HepG2 (cell line): ENCODE measurements around the gene INPP4B.

Source experiments
- ATF1 ChIP-seq: IDR thresholded peaks from 2 replicates; pipeline ENCODE4 v1.6.1; 2016; ENCODE audit warnings: mild to moderate bottlenecking, control low read depth
- CREB1 ChIP-seq, 2 experiments: fragments of 450-650 bp in 1 of 2; IDR thresholded peaks; 2 replicates each; pipeline ENCODE4 v1.6.1; 2016 to 2017; ENCODE audit warnings: control low read depth in 1 of 2, mild to moderate bottlenecking in 1 of 2, missing compliant biosample characterization in 1 of 2, missing genetic modification characterization in 1 of 2
- FOXJ3 ChIP-seq: sonication (generic); formaldehyde crosslinking; IDR thresholded peaks from 2 replicates; pipeline ENCODE4 v1.4.0; 2020; ENCODE audit warnings: missing genetic modification reagents, mild to moderate bottlenecking, borderline replicate concordance
- KLF6 ChIP-seq: IDR thresholded peaks from 2 replicates; pipeline ENCODE4 v1.8.0; 2016; ENCODE audit warnings: missing biosample characterization, missing genetic modification reagents
- SP1 ChIP-seq, 2 experiments: fragments of 450-650 bp in 1 of 2; sonication (generic) in 1 of 2; formaldehyde crosslinking in 1 of 2; IDR thresholded peaks; 2 replicates each; pipeline versions ENCODE4 v1.4.0 to v1.6.1; 2016 to 2020; ENCODE audit warnings: missing genetic modification reagents in 1 of 2
- STAG1 ChIP-seq: sonication (generic); formaldehyde crosslinking; IDR thresholded peaks from 2 replicates; pipeline ENCODE4 v1.4.0; 2020; ENCODE audit warnings: missing genetic modification reagents
- ZNF205 ChIP-seq: IDR thresholded peaks from 2 replicates; pipeline ENCODE4 v1.6.1; 2018; ENCODE audit warnings: missing biosample characterization, missing genetic modification reagents
- ZNF770 ChIP-seq: sonication (generic); formaldehyde crosslinking; IDR thresholded peaks from 2 replicates; pipeline ENCODE4 v1.5.0; 2020; ENCODE audit warnings: mild to moderate bottlenecking, missing genetic modification reagents
- TF ChIP-seq, protein P1 (sequence below): sonication (generic); formaldehyde crosslinking; IDR thresholded peaks from 2 replicates; pipeline ENCODE4 v1.5.0; 2020; ENCODE audit warnings: mild to moderate bottlenecking, missing genetic modification reagents, moderate library complexity
- TF ChIP-seq, protein P2 (sequence below): sonication (generic); formaldehyde crosslinking; IDR thresholded peaks from 2 replicates; pipeline ENCODE4 v1.4.0; 2020; ENCODE audit warnings: missing genetic modification reagents

DNA sequence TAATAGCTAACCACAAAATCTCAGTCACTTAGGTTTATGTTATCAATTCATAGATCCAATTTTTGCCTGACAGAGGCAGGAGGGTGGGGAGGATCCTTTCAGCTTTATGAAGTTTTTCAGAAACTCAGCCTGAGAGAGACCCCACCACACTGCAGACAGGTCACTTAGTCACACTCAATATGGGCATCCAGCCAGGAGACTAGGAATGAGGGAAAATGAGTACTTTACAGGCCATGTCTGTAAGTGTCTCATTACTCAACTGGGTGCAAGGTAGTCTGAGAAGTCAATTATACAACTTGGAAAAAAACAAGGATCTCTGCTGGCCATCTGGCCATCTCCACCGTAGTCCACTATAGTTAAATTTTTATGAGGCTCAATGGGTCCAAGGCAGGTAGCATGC is 365.9 kb downstream of the INPP4B start:
- TF ChIP-seq FOXJ3: no peak
- no peak for TF ChIP-seq ZNF205 (CRISPR knock-in tag)
- TF ChIP-seq CREB1 (IDR thresholded peaks at IDR 0.05): no peak
- no peak for TF ChIP-seq CREB1 (CRISPR knock-in tag; IDR thresholded peaks at IDR 0.05)
- TF ChIP-seq ATF1 (CRISPR knock-in tag): no peak
- TF ChIP-seq, protein P1, sequence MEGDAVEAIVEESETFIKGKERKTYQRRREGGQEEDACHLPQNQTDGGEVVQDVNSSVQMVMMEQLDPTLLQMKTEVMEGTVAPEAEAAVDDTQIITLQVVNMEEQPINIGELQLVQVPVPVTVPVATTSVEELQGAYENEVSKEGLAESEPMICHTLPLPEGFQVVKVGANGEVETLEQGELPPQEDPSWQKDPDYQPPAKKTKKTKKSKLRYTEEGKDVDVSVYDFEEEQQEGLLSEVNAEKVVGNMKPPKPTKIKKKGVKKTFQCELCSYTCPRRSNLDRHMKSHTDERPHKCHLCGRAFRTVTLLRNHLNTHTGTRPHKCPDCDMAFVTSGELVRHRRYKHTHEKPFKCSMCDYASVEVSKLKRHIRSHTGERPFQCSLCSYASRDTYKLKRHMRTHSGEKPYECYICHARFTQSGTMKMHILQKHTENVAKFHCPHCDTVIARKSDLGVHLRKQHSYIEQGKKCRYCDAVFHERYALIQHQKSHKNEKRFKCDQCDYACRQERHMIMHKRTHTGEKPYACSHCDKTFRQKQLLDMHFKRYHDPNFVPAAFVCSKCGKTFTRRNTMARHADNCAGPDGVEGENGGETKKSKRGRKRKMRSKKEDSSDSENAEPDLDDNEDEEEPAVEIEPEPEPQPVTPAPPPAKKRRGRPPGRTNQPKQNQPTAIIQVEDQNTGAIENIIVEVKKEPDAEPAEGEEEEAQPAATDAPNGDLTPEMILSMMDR (CRISPR knock-in tag): no peak
- no peak for TF ChIP-seq SP1 (IDR thresholded peaks at IDR 0.05)
- no peak for TF ChIP-seq SP1 (CRISPR knock-in tag; IDR thresholded peaks at IDR 0.05)
- TF ChIP-seq STAG1 (CRISPR knock-in tag): no peak
- TF ChIP-seq, protein P2, sequence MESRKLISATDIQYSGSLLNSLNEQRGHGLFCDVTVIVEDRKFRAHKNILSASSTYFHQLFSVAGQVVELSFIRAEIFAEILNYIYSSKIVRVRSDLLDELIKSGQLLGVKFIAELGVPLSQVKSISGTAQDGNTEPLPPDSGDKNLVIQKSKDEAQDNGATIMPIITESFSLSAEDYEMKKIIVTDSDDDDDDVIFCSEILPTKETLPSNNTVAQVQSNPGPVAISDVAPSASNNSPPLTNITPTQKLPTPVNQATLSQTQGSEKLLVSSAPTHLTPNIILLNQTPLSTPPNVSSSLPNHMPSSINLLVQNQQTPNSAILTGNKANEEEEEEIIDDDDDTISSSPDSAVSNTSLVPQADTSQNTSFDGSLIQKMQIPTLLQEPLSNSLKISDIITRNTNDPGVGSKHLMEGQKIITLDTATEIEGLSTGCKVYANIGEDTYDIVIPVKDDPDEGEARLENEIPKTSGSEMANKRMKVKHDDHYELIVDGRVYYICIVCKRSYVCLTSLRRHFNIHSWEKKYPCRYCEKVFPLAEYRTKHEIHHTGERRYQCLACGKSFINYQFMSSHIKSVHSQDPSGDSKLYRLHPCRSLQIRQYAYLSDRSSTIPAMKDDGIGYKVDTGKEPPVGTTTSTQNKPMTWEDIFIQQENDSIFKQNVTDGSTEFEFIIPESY (CRISPR knock-in tag): no peak
- TF ChIP-seq KLF6 (CRISPR knock-in tag): no peak
- no peak for TF ChIP-seq ZNF770 (CRISPR knock-in tag)
